ENCODE data around the gene PRM2. TPM values are rescaled to one million over a fixed set of nuclear protein-coding genes. Genes with fewer than 3 reads are reported as not detected.
A peak's percentile ranks its signal among the peaks of the same experiment; 100 is the strongest.

PRM2 gene
- total RNA-seq, 1 experiment from 2014 or later: not detected

- BruUV-seq (replicated peaks): no TSS peak
- Histone ChIP-seq H3K27me3 (replicated peaks; ENCODE audit: control insufficient read depth, insufficient read depth, low read length) (no peaks in the 10 kb centered on the region), H3K4me3 (ENCODE audit: low read depth, low read length) (no peak overlapping the region), H3K4me1 (peaks cover 39% of the 10 kb centered on the region), H3K36me3 (ENCODE audit: control insufficient read depth, insufficient read depth, low read length) (no peaks in the 10 kb centered on the region), H3K9me3 (no peaks in the 10 kb centered on the region)
- peak overlapping the region; percentile 80 for H3K27ac Mint-ChIP-seq (ENCODE audit: unreplicated experiment)
- H3K4me1 Mint-ChIP-seq (ENCODE audit: low read depth, unreplicated experiment): peaks cover 20% of the 10 kb centered on the region
- intact Hi-C loops (cut with micrococcal nuclease; ENCODE audit: unreplicated experiment): loop anchor here (10.0 kb wide), 1 partner anchor 154 kb away; no protein-coding TSS in a partner anchor
- H3K9me3 Mint-ChIP-seq (ENCODE audit: unreplicated experiment): no peaks in the 10 kb centered on the region
- ChIA-PET POLR2A (no interaction called here), CTCF (no interaction called here)
- no peak for TF ChIP-seq CTCF (IDR thresholded peaks at IDR 0.05; ENCODE audit: insufficient read depth in 1 of 2, low read depth in 1 of 2, low read length in 1 of 2, severe bottlenecking in 1 of 2, unreplicated experiment in 1 of 2)
- no peaks in the 10 kb centered on the region for H3K27me3 Mint-ChIP-seq (ENCODE audit: insufficient read depth, unreplicated experiment)
- no peak overlapping the region for H3K4me3 Mint-ChIP-seq (ENCODE audit: unreplicated experiment)
- DNase-seq: no peak
- H3K36me3 Mint-ChIP-seq (ENCODE audit: insufficient read depth, unreplicated experiment): peaks cover 26% of the 10 kb centered on the region
These were observed 17.5 kb downstream of the PRM2 start for GRCh38 chr16:11258553-11259492.

- H3K4me1 Mint-ChIP-seq (ENCODE audit: low read depth, unreplicated experiment): peaks cover 26% of the 10 kb centered on the region
- peaks cover 38% of the 10 kb centered on the region for H3K36me3 Mint-ChIP-seq (ENCODE audit: insufficient read depth, unreplicated experiment)
- H3K4me3 Mint-ChIP-seq (ENCODE audit: unreplicated experiment): peak overlapping the region; percentile 97
- DNase-seq: peak; percentile 78 to 79
- H3K27ac Mint-ChIP-seq (ENCODE audit: unreplicated experiment): peak overlapping the region; percentile 95
- intact Hi-C loops (cut with micrococcal nuclease; ENCODE audit: unreplicated experiment): loop anchor here (1.0 to 10.0 kb wide), 3 partner anchors 21 to 153 kb away; no protein-coding TSS in a partner anchor
- no peaks in the 10 kb centered on the region for H3K9me3 Mint-ChIP-seq (ENCODE audit: unreplicated experiment)
- H3K27me3 Mint-ChIP-seq (ENCODE audit: insufficient read depth, unreplicated experiment): no peaks in the 10 kb centered on the region
- POLR2A ChIA-PET: interaction anchor here (2.7 to 3.6 kb wide), 2 partner anchors 22 to 101 kb away, joined by 17 to 21 read pairs; no protein-coding TSS in a partner anchor
- CTCF ChIA-PET: interaction anchor here (0.7 to 2.4 kb wide), 9 partner anchors 14 to 294 kb away, joined by 3 to 29 read pairs (median 3); no protein-coding TSS in a partner anchor
- Histone ChIP-seq H3K9me3 (no peaks in the 10 kb centered on the region), H3K27me3 (replicated peaks; ENCODE audit: control insufficient read depth, insufficient read depth, low read length) (no peaks in the 10 kb centered on the region), H3K4me3 (ENCODE audit: low read depth, low read length) (peak overlapping the region; percentile 81), H3K36me3 (ENCODE audit: control insufficient read depth, insufficient read depth, low read length) (no peaks in the 10 kb centered on the region), H3K4me1 (peaks cover 38% of the 10 kb centered on the region)
- TSS peak; percentile 74 for BruUV-seq (replicated peaks)
- peak; percentile 53 to 74 for TF ChIP-seq CTCF (IDR thresholded peaks at IDR 0.05; ENCODE audit: insufficient read depth in 1 of 2, low read depth in 1 of 2, low read length in 1 of 2, severe bottlenecking in 1 of 2, unreplicated experiment in 1 of 2)
These were observed 18.9 kb downstream of the PRM2 start for GRCh38 chr16:11257131-11257938.
